ENCODE data around the gene SLC9C2.

The SLC9C2 gene

DNA sequence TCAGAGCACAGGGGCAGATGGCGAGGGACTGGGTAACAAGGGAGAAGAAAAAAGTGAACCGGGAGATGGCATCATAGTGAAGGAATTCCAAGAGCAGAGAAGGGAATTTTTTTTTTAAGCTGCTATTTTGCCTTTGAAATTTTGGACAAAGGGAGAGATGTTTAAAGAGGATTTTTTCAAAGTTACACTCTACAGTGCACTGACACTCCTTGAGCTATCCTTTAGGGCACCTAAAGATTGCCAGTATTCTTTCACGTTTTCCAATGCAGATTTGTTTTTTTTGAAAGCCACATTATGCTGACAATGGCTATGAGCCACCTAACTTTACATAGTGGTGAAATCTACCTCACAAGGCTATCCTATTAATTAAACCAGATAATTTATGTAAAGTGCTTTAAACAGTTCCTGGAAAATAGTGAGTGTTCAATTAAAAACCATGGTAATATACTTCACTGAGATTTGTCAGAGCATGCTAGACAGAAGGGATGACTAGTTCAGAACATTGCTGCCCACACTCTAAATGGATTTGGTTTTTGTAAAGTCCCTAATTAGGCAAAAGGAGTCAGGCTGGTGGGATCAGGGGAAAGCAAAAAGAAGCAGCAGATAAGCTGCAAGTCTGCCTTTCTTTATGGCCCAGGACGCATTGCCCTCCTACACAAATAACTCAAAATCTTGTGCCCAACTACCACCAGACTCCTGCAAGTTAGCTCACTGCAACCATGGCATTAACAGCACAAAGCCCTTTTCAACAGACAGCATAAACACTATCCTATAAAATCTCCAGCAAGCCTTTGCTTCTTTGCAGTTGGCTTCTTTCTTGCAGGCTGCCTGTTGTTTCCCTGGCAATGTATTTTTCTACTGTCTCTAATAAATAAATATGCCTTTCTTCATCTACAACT lies 71.8 kb downstream of the SLC9C2 start:
- H3K36me3 ChIP-seq: no peaks in the 10 kb centered on the region
- no peaks in the 10 kb centered on the region for H3K4me1 ChIP-seq (ENCODE audit: control insufficient read depth in 1 of 2, insufficient read depth in 1 of 2, low read depth in 1 of 2, low read length in 1 of 2)
- no peaks in the 10 kb centered on the region for H3K27me3 ChIP-seq
- no peaks in the 10 kb centered on the region for H3K9me3 ChIP-seq
- no peak overlapping the region for H3K27ac ChIP-seq
- no peak overlapping the region for H3K4me3 ChIP-seq (ENCODE audit: low read depth in 1 of 2, low read length in 1 of 2)
- TF ChIP-seq CTCF (IDR thresholded peaks at IDR 0.05): no peak

GRCh38 chr1:173529106-173529505 lies 73.8 kb downstream of the SLC9C2 start:
- Histone ChIP-seq H3K4me1 (ENCODE audit: control insufficient read depth in 1 of 2, insufficient read depth in 1 of 2, low read depth in 1 of 2, low read length in 1 of 2) (no peaks in the 10 kb centered on the region), H3K36me3 (no peaks in the 10 kb centered on the region), H3K27ac (no peak overlapping the region), H3K27me3 (no peaks in the 10 kb centered on the region), H3K4me3 (ENCODE audit: low read depth in 1 of 2, low read length in 1 of 2) (no peak overlapping the region), H3K9me3 (no peaks in the 10 kb centered on the region)
- no peak for TF ChIP-seq CTCF (IDR thresholded peaks at IDR 0.05)

DNA sequence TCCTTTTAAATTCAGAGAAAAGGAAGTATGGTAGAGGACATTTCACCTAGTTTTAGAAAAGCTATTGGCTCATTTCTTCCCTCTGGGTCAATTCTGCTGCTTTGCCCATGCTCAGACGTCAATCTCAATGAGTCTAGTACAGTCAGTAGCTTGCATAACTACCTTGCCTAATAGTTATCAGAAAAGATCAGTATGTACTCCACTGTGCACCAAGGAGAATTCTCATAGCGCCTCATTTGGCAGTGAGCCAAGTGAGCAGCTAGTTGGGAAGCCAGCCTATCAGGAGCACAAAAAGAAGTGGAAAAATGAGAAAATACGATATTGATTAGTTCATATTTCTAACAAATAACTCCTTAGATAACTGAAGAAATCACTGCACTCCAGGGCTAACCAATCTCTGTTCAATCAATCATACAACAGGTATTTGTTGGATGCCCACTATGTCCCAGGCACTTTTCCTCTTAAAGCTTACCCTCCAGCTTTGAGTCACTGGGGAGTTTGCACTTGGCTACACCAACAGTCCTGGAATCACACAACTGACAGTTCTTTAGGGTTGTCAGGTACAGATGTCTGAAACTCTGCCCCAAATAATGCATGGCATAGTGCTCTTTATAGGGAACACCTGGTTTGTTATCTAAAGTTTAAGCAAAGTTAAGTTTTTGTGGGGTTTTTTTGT lies 75.6 kb downstream of the SLC9C2 start:
- H3K4me1 ChIP-seq (ENCODE audit: control insufficient read depth in 1 of 2, insufficient read depth in 1 of 2, low read depth in 1 of 2, low read length in 1 of 2): no peaks in the 10 kb centered on the region
- no peaks in the 10 kb centered on the region for H3K9me3 ChIP-seq
- H3K27me3 ChIP-seq: no peaks in the 10 kb centered on the region
- H3K4me3 ChIP-seq (ENCODE audit: low read depth in 1 of 2, low read length in 1 of 2): no peak overlapping the region
- TF ChIP-seq CTCF (IDR thresholded peaks at IDR 0.05): no peak
- no peaks in the 10 kb centered on the region for H3K36me3 ChIP-seq
- H3K27ac ChIP-seq: no peak overlapping the region

GRCh38 chr1:173525926-173526325 lies 76.9 kb downstream of the SLC9C2 start:
- TF ChIP-seq CTCF (IDR thresholded peaks at IDR 0.05): no peak
- Histone ChIP-seq H3K27ac (no peak overlapping the region), H3K4me1 (ENCODE audit: control insufficient read depth in 1 of 2, insufficient read depth in 1 of 2, low read depth in 1 of 2, low read length in 1 of 2) (no peaks in the 10 kb centered on the region), H3K4me3 (ENCODE audit: low read depth in 1 of 2, low read length in 1 of 2) (no peak overlapping the region), H3K27me3 (no peaks in the 10 kb centered on the region), H3K36me3 (no peaks in the 10 kb centered on the region), H3K9me3 (no peaks in the 10 kb centered on the region)

GRCh38 chr1:173523329-173523728 lies 79.5 kb downstream of the SLC9C2 start:
- TF ChIP-seq CTCF (IDR thresholded peaks at IDR 0.05): no peak
- Histone ChIP-seq H3K4me3 (ENCODE audit: low read depth in 1 of 2, low read length in 1 of 2) (no peak overlapping the region), H3K27ac (no peak overlapping the region), H3K27me3 (no peaks in the 10 kb centered on the region), H3K4me1 (ENCODE audit: control insufficient read depth in 1 of 2, insufficient read depth in 1 of 2, low read depth in 1 of 2, low read length in 1 of 2) (no peaks in the 10 kb centered on the region), H3K36me3 (no peaks in the 10 kb centered on the region), H3K9me3 (no peaks in the 10 kb centered on the region)
